Limb (tissue), 2 donors: ENCODE results near the gene PCDHGA7.
"Not testable (repeated sequence)": the region's sequence is repeated elsewhere in the genome, so short reads cannot be mapped to it uniquely, and the experiment has no call there.

Experiments used
- DNase-seq, 2 donors: peaks; one replicate each; pipeline ENCODE4 v3.0.0-alpha.2; 2016; ENCODE audit errors: extremely low spot score in 2 of 2

PCDHGA7 gene

GRCh38 chr5:141382469-141383294 is at the start of gene PCDHGA7:
Gene PCDHGA7, plus strand, starts transcription at chr5:141382742. Its CDS starts 158 bp downstream, at chr5:141382900.
- DNase-seq, result no peak

GRCh38 chr5:141338538-141339306 is 43.8 kb upstream of the PCDHGA7 start, which contains the start of gene PCDHGA2:
Gene PCDHGA2, plus strand, starts transcription at chr5:141338760.
- DNase-seq, result peak; percentile 2 to 36

- not testable (repeated sequence) for DNase-seq
Observed at GRCh38 chr5:141340781-141341354, 41.7 kb upstream of the PCDHGA7 start.

GRCh38 chr5:141342773-141343172 is 39.8 kb upstream of the PCDHGA7 start:
- DNase-seq, result no peak

- peak in 1 of 2 donors; percentile 7 for DNase-seq
Observed at GRCh38 chr5:141343242-141343952, 39.1 kb upstream of the PCDHGA7 start, which contains the start of gene PCDHGA3. Gene PCDHGA3, plus strand, starts transcription at chr5:141343829. Its CDS starts 205 bp downstream, at chr5:141344034.

GRCh38 chr5:141343953-141344463 is 38.5 kb upstream of the PCDHGA7 start:
- no peak for DNase-seq

- DNase-seq, result no peak
Observed at GRCh38 chr5:141345327-141345726, 37.2 kb upstream of the PCDHGA7 start.

GRCh38 chr5:141346017-141346416 is 36.5 kb upstream of the PCDHGA7 start:
- not testable (repeated sequence) for DNase-seq

GRCh38 chr5:141349917-141350619 is 32.5 kb upstream of the PCDHGA7 start, which contains the start of gene PCDHGB1:
Gene PCDHGB1, plus strand, starts transcription at chr5:141350099. Its CDS starts 162 bp downstream, at chr5:141350261.
- DNase-seq, result no peak

GRCh38 chr5:141351591-141351990 is 31.0 kb upstream of the PCDHGA7 start:
- DNase-seq, result no peak

- DNase-seq, result no peak
Observed at GRCh38 chr5:141354900-141355469, 27.6 kb upstream of the PCDHGA7 start, which contains the start of gene PCDHGA4. Gene PCDHGA4, plus strand, starts transcription at chr5:141355021. Its CDS starts 87 bp downstream, at chr5:141355108.

GRCh38 chr5:141355641-141356040 is 26.9 kb upstream of the PCDHGA7 start:
- DNase-seq, result no peak

- DNase-seq, result no peak
Observed at GRCh38 chr5:141356133-141356532, 26.4 kb upstream of the PCDHGA7 start.

- DNase-seq, result no peak
Observed at GRCh38 chr5:141356950-141357349, 25.6 kb upstream of the PCDHGA7 start.

- no peak for DNase-seq
Observed at GRCh38 chr5:141359790-141360426, 22.6 kb upstream of the PCDHGA7 start, which contains the start of gene PCDHGB2. Gene PCDHGB2, plus strand, starts transcription at chr5:141359994. Its CDS starts 142 bp downstream, at chr5:141360136.

GRCh38 chr5:141360685-141361084 is 21.9 kb upstream of the PCDHGA7 start:
- no peak for DNase-seq

- no peak for DNase-seq
Observed at GRCh38 chr5:141362719-141363118, 19.8 kb upstream of the PCDHGA7 start.

GRCh38 chr5:141363952-141364660 is 18.4 kb upstream of the PCDHGA7 start, which contains the start of gene PCDHGA5:
Gene PCDHGA5, plus strand, starts transcription at chr5:141364162. Its CDS starts 169 bp downstream, at chr5:141364331.
- DNase-seq, result no peak
